ENCODE measurements around the gene ELK3.
A peak's percentile ranks its signal among the peaks of the same experiment; 100 is the strongest.

ELK3 gene

GRCh38 chr12:96194971-96195844 lies 1.0 kb downstream of the ELK3 start:
- TF ChIP-seq TEAD4 (IDR thresholded peaks at IDR 0.05) (no peak), FOXM1 (IDR thresholded peaks at IDR 0.05; ENCODE audit: borderline replicate concordance, low read depth) (no peak), ZBTB7A (IDR thresholded peaks at IDR 0.05; ENCODE audit: low read depth) (peak; percentile 70; the same call in 1 of the 2 replicates)

GRCh38 chr12:96195845-96196451 lies 1.8 kb downstream of the ELK3 start:
- no peak for TF ChIP-seq FOXM1 (IDR thresholded peaks at IDR 0.05; ENCODE audit: borderline replicate concordance, low read depth)
- TF ChIP-seq, protein P1, sequence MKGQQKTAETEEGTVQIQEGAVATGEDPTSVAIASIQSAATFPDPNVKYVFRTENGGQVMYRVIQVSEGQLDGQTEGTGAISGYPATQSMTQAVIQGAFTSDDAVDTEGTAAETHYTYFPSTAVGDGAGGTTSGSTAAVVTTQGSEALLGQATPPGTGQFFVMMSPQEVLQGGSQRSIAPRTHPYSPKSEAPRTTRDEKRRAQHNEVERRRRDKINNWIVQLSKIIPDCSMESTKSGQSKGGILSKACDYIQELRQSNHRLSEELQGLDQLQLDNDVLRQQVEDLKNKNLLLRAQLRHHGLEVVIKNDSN (IDR thresholded peaks at IDR 0.05): no peak
- no peak for TF ChIP-seq TAF1 (IDR thresholded peaks at IDR 0.05; ENCODE audit: low read depth)
- no peak for TF ChIP-seq RAD21 (IDR thresholded peaks at IDR 0.05; ENCODE audit: low read depth)
- TF ChIP-seq CEBPB (IDR thresholded peaks at IDR 0.05): no peak
- no peak for TF ChIP-seq EP300 (IDR thresholded peaks at IDR 0.05; ENCODE audit: borderline replicate concordance)
- no peak for TF ChIP-seq TEAD4 (IDR thresholded peaks at IDR 0.05)
- no peak for TF ChIP-seq ZBTB7A (IDR thresholded peaks at IDR 0.05; ENCODE audit: low read depth)
- no peak for TF ChIP-seq TCF12 (IDR thresholded peaks at IDR 0.05; ENCODE audit: low read depth)
- TF ChIP-seq YY1 (IDR thresholded peaks at IDR 0.05; ENCODE audit: low read depth): no peak
- TF ChIP-seq, protein P2, sequence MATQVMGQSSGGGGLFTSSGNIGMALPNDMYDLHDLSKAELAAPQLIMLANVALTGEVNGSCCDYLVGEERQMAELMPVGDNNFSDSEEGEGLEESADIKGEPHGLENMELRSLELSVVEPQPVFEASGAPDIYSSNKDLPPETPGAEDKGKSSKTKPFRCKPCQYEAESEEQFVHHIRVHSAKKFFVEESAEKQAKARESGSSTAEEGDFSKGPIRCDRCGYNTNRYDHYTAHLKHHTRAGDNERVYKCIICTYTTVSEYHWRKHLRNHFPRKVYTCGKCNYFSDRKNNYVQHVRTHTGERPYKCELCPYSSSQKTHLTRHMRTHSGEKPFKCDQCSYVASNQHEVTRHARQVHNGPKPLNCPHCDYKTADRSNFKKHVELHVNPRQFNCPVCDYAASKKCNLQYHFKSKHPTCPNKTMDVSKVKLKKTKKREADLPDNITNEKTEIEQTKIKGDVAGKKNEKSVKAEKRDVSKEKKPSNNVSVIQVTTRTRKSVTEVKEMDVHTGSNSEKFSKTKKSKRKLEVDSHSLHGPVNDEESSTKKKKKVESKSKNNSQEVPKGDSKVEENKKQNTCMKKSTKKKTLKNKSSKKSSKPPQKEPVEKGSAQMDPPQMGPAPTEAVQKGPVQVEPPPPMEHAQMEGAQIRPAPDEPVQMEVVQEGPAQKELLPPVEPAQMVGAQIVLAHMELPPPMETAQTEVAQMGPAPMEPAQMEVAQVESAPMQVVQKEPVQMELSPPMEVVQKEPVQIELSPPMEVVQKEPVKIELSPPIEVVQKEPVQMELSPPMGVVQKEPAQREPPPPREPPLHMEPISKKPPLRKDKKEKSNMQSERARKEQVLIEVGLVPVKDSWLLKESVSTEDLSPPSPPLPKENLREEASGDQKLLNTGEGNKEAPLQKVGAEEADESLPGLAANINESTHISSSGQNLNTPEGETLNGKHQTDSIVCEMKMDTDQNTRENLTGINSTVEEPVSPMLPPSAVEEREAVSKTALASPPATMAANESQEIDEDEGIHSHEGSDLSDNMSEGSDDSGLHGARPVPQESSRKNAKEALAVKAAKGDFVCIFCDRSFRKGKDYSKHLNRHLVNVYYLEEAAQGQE (IDR thresholded peaks at IDR 0.05; ENCODE audit: low read depth): no peak
- TF ChIP-seq MAX (IDR thresholded peaks at IDR 0.05): no peak

DNA sequence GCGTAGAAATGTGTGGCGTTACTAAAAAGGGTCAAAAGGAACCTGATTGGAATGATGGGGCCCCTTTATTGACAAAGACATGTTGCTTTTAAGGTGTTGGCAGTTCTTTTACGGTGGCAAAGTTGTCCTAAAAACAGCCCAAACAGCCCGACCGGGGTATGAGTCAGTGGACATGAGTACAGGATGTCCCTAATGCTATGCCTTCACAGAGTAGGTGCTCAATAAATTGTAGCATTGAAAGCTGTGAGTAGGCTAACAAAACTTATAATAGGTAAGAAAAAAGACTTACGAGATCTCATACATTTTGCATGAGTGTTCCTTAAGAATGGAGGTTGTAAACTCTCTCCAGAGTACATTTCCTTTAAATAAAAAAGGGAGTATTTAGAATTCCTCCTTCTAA lies 2.6 kb downstream of the ELK3 start:
- TF ChIP-seq EGR1 (IDR thresholded peaks at IDR 0.05): no peak
- no peak for TF ChIP-seq FOXM1 (IDR thresholded peaks at IDR 0.05; ENCODE audit: borderline replicate concordance, low read depth)
- no peak for TF ChIP-seq TCF12 (IDR thresholded peaks at IDR 0.05; ENCODE audit: low read depth)
- no peak for TF ChIP-seq NFIC (IDR thresholded peaks at IDR 0.05)
- TF ChIP-seq TAF1 (IDR thresholded peaks at IDR 0.05; ENCODE audit: low read depth): no peak

DNA sequence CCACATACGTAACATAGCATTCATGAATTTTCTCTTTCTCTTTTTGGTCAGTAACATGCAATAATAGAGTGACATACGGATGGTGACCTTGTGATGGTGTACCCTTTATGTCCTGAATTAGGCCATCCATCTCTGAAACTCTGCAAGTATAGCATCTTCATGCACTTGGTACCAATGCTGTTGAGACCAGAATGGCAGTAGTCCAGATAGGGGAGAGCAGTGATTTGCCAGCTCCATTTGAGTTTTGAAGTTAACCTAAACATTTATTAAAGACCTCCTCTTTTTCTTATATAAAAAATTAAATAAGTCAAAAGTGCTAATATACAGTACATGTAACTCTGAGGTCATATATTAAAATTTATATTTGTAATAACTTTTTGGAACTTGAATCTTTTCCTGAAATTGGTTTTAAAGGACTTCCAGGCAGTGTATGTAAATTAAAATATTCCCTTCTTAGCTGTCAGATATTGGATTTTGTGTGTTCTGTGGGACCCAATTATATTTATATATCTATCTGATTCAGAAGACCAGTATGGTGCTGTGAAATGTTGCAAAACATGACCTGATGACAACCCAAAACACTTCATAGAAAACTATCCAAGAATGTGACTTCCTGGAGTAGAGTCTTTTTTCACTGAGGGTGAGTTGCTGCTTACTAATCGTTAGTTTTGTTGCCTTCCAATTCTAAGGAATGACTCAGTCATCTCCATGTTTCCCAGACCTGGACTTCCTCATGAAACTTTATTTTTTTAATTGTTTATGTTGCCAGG lies 3.5 kb downstream of the ELK3 start:
- TF ChIP-seq FOXM1 (IDR thresholded peaks at IDR 0.05; ENCODE audit: borderline replicate concordance, low read depth): no peak
- no peak for TF ChIP-seq NFIC (IDR thresholded peaks at IDR 0.05)
- no peak for TF ChIP-seq TAF1 (IDR thresholded peaks at IDR 0.05; ENCODE audit: low read depth)
- TF ChIP-seq, protein P1 (IDR thresholded peaks at IDR 0.05): no peak
- TF ChIP-seq EP300 (IDR thresholded peaks at IDR 0.05; ENCODE audit: borderline replicate concordance): no peak
- no peak for TF ChIP-seq EGR1 (IDR thresholded peaks at IDR 0.05)
- no peak for TF ChIP-seq YY1 (IDR thresholded peaks at IDR 0.05; ENCODE audit: low read depth)
- TF ChIP-seq, protein P2 (IDR thresholded peaks at IDR 0.05; ENCODE audit: low read depth): no peak
- no peak for TF ChIP-seq RAD21 (IDR thresholded peaks at IDR 0.05; ENCODE audit: low read depth)
- TF ChIP-seq ZBTB7A (IDR thresholded peaks at IDR 0.05; ENCODE audit: low read depth): no peak
- no peak for TF ChIP-seq TCF12 (IDR thresholded peaks at IDR 0.05; ENCODE audit: low read depth)
- no peak for TF ChIP-seq CREB1 (IDR thresholded peaks at IDR 0.05; ENCODE audit: low read depth)
- TF ChIP-seq MAX (IDR thresholded peaks at IDR 0.05): no peak
- no peak for TF ChIP-seq TEAD4 (IDR thresholded peaks at IDR 0.05)
- TF ChIP-seq CEBPB (IDR thresholded peaks at IDR 0.05): no peak

DNA sequence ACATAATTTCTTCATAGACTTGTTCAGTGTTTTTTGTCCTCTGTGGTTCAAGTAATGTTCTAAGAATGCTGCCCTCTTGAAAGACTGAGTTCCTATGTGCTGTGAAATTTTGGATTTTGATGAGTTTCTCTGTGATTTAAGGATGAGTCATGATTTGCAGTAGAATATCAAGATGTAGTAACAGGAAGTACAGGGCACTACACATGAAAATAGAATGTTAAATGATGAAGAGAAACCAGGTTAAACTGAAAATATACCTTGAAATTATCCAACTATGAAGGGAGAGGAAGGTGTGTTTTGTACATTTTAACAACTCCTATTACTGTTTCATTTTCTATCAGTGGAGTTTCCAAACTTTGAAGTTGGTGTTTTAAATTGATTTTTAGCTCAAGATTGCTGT lies 4.8 kb downstream of the ELK3 start:
- TF ChIP-seq, protein P1 (IDR thresholded peaks at IDR 0.05): no peak

All from Ishikawa (cell line).